Central memory CD8-positive, alpha-beta T cell (primary cell): ENCODE results near the gene PLIN4.
"Not testable (repeated sequence)": the region's sequence is repeated elsewhere in the genome, so short reads cannot be mapped to it uniquely, and the experiment has no call there.

Source experiments
- ATAC-seq: fragments of 150-1000 bp; cut with Tn5 transposase; replicated peaks from 2 replicates; pipeline ENCODE4 v1.10.0; 2022; ENCODE audit warnings: mild to moderate bottlenecking, moderate FRiP score, moderate number of reproducible peaks; ENCODE audit not compliant: poor library complexity, severe bottlenecking; ENCODE audit errors: extremely low read depth
- DNase-seq, 2 donors: peaks; one replicate each; pipeline ENCODE4 v3.0.0; 2021; ENCODE audit warnings: low spot score in 2 of 2
- H3K27ac Mint-ChIP-seq: one replicate; pipeline ENCODE4 v1.8.0; 2022; ENCODE audit warnings: low read depth, mild to moderate bottlenecking, moderate library complexity, mixed read lengths
- H3K27me3 Mint-ChIP-seq: one replicate; pipeline ENCODE4 v1.8.0; 2022; ENCODE audit warnings: mixed read lengths
- H3K36me3 Mint-ChIP-seq: one replicate; pipeline ENCODE4 v1.8.0; 2022; ENCODE audit warnings: mild to moderate bottlenecking, moderate library complexity, mixed read lengths; ENCODE audit not compliant: insufficient read depth
- H3K4me1 Mint-ChIP-seq: one replicate; pipeline ENCODE4 v1.8.0; 2022; ENCODE audit warnings: mixed read lengths
- H3K4me3 Mint-ChIP-seq: one replicate; pipeline ENCODE4 v1.8.0; 2022; ENCODE audit warnings: mild to moderate bottlenecking, moderate library complexity, mixed read lengths
- H3K9me3 Mint-ChIP-seq: one replicate; pipeline ENCODE4 v1.8.0; 2022; ENCODE audit warnings: mixed read lengths

PLIN4 gene

GRCh38 chr19:4553775-4554174 is 35.5 kb upstream of the PLIN4 start:
- no peak for DNase-seq
- ATAC-seq: no peak
- Mint-ChIP-seq H3K27me3 (peaks cover 13% of the 10 kb centered on the region), H3K4me3 (no peak overlapping the region), H3K36me3 (no peaks in the 10 kb centered on the region), H3K4me1 (no peaks in the 10 kb centered on the region), H3K27ac (no peak overlapping the region), H3K9me3 (no peaks in the 10 kb centered on the region)

- Mint-ChIP-seq H3K9me3 (no peaks in the 10 kb centered on the region), H3K36me3 (no peaks in the 10 kb centered on the region), H3K27me3 (peaks cover 13% of the 10 kb centered on the region), H3K27ac (no peak overlapping the region), H3K4me1 (no peaks in the 10 kb centered on the region), H3K4me3 (no peak overlapping the region)
- DNase-seq (no peak), ATAC-seq (no peak)
Observed at GRCh38 chr19:4553092-4553695, 34.9 kb upstream of the PLIN4 start.

GRCh38 chr19:4552525-4552819 is 34.2 kb upstream of the PLIN4 start:
- H3K36me3 Mint-ChIP-seq: no peaks in the 10 kb centered on the region
- H3K9me3 Mint-ChIP-seq: no peaks in the 10 kb centered on the region
- peaks cover 13% of the 10 kb centered on the region for H3K27me3 Mint-ChIP-seq
- no peak for ATAC-seq
- DNase-seq: no peak
- no peak overlapping the region for H3K27ac Mint-ChIP-seq
- H3K4me1 Mint-ChIP-seq: no peaks in the 10 kb centered on the region
- H3K4me3 Mint-ChIP-seq: no peak overlapping the region

GRCh38 chr19:4550479-4551050 is 32.3 kb upstream of the PLIN4 start:
- no peak for DNase-seq
- H3K27me3 Mint-ChIP-seq: peaks cover 13% of the 10 kb centered on the region
- H3K27ac Mint-ChIP-seq: no peak overlapping the region
- no peaks in the 10 kb centered on the region for H3K4me1 Mint-ChIP-seq
- no peaks in the 10 kb centered on the region for H3K9me3 Mint-ChIP-seq
- H3K36me3 Mint-ChIP-seq: peaks cover 3% of the 10 kb centered on the region
- ATAC-seq: no peak
- H3K4me3 Mint-ChIP-seq: no peak overlapping the region

DNA sequence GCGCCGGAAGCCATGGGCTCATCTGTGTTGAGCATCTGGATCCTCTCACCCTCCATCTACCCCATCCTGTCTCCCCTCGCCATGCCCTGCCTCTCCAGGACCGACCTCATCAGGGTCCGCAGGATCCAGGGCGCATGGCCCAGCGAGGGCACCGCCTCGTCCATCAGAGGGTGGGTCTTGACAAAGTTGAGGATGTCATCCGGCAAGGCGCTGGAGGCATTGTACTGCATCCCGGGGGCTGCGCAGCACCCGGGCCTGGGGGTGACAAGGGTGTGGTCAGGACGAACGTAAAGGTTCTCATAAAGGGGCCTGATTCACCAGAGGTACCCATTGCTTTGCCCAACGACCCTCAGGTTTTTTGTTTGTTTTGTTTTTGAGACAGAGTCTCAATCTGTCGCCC is 31.7 kb upstream of the PLIN4 start:
- Mint-ChIP-seq H3K27ac (no peak overlapping the region), H3K4me3 (no peak overlapping the region), H3K27me3 (peaks cover 13% of the 10 kb centered on the region), H3K36me3 (peaks cover 3% of the 10 kb centered on the region), H3K4me1 (no peaks in the 10 kb centered on the region), H3K9me3 (no peaks in the 10 kb centered on the region)
- ATAC-seq (no peak), DNase-seq (no peak)

DNA sequence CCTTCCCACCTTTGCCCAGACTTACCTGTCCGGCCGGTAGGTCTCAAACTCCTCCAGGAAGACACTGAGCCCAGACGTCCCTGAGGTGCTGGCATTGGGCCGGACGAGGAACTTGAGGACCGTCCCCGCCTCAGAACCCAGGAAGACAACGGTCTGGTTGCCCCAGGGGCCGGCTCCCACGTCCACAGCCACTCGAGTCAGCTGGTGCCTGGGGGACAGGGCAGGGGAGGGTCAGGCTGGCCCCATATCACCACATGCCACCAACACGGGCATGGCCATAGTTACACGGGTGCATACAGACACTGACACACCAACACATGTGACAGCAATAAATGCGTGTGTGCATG is 29.9 kb upstream of the PLIN4 start:
- no peak for ATAC-seq
- H3K36me3 Mint-ChIP-seq: peaks cover 3% of the 10 kb centered on the region
- DNase-seq: no peak
- no peaks in the 10 kb centered on the region for H3K9me3 Mint-ChIP-seq
- H3K4me3 Mint-ChIP-seq: no peak overlapping the region
- H3K4me1 Mint-ChIP-seq: no peaks in the 10 kb centered on the region
- H3K27me3 Mint-ChIP-seq: peaks cover 13% of the 10 kb centered on the region
- no peak overlapping the region for H3K27ac Mint-ChIP-seq

GRCh38 chr19:4547303-4548237 is 29.3 kb upstream of the PLIN4 start:
- Mint-ChIP-seq H3K36me3 (peaks cover 3% of the 10 kb centered on the region), H3K27ac (no peak overlapping the region), H3K4me3 (no peak overlapping the region), H3K4me1 (no peaks in the 10 kb centered on the region), H3K9me3 (no peaks in the 10 kb centered on the region), H3K27me3 (peaks cover 12% of the 10 kb centered on the region)
- ATAC-seq (no peak), DNase-seq (no peak)

DNA sequence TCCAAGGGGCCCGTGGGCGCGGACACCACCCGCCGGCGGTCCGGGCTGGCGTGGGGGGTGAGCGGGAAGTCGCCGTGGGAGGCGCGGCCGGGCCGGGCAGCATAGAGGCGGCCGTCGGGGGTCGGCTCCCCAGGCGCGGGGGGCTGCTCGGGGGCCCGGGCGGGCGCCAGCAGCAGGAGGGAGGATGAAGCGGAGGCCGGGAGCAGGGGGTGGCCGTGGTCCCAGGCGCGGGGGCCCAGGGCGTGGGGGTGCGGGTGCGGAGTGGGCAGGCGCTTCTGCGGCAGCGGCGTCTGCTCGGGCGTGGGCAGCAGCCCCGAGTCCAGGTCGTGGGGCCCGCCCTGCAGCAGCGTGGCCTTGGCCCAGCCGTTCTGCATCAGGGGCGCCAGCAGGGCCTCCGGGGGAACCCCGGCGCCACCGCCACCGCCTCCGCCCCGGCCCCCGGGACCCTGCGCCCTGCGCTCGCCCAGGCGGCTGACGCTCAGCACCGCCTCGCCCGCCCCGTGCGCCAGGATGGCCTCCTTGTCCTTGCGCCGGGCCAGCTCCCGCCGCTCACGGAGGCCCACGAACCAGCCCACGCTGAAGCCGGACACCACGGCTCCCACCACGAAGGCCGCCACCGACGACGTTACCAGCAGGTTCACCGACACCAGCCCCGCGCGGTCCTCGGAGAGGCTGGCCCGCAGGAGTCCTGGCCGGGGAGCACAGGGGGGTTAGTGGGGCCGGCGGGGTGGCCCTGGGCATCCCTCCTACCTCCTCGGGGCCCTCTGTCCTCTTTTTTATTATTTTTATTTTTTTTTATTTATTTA is 25.8 kb upstream of the PLIN4 start:
- ATAC-seq: no peak
- DNase-seq: no peak
- Mint-ChIP-seq H3K4me3 (no peak overlapping the region), H3K27ac (no peak overlapping the region), H3K27me3 (peaks cover 13% of the 10 kb centered on the region), H3K36me3 (peaks cover 3% of the 10 kb centered on the region), H3K4me1 (no peaks in the 10 kb centered on the region), H3K9me3 (no peaks in the 10 kb centered on the region)

GRCh38 chr19:4542896-4543841 is 24.9 kb upstream of the PLIN4 start:
- Mint-ChIP-seq H3K4me1 (no peaks in the 10 kb centered on the region), H3K36me3 (peaks cover 3% of the 10 kb centered on the region), H3K4me3 (no peak overlapping the region), H3K9me3 (no peaks in the 10 kb centered on the region), H3K27me3 (peaks cover 20% of the 10 kb centered on the region), H3K27ac (no peak overlapping the region)
- DNase-seq: no peak
- no peak for ATAC-seq

DNA sequence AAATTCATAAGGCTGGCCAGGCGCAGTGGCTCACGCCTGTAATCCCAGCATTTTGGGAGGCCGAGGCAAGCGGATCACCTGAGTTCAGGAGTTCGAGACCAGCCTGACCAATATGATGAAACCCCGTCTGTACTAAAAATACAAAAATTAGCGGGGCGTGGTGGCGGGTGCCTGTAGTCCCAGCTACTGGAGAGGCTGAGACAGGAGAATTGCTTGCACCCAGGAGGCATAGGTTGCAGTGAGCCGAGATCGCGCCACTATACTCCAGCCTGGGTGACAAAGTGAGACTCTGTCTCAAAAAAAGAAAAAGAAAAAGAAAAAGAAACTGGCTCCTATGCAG is 23.5 kb upstream of the PLIN4 start:
- H3K9me3 Mint-ChIP-seq, DNase-seq, H3K4me3 Mint-ChIP-seq, H3K36me3 Mint-ChIP-seq, H3K27ac Mint-ChIP-seq, ATAC-seq, H3K4me1 Mint-ChIP-seq: not testable (repeated sequence)
- H3K27me3 Mint-ChIP-seq: peaks cover 20% of the 10 kb centered on the region

- ATAC-seq (no peak), DNase-seq (no peak)
- Mint-ChIP-seq H3K4me3 (no peak overlapping the region), H3K36me3 (no peaks in the 10 kb centered on the region), H3K27me3 (peaks cover 20% of the 10 kb centered on the region), H3K4me1 (no peaks in the 10 kb centered on the region), H3K9me3 (no peaks in the 10 kb centered on the region), H3K27ac (no peak overlapping the region)
Observed at GRCh38 chr19:4541114-4541805, 23.0 kb upstream of the PLIN4 start.
